Kidney glomerular epithelial cell (primary cell): ENCODE results near the gene SENP6.
A peak's percentile ranks its signal among the peaks of the same experiment; 100 is the strongest.
"Not testable (repeated sequence)": the region's sequence is repeated elsewhere in the genome, so short reads cannot be mapped to it uniquely, and the experiment has no call there.

ENCODE experiments used
- DNase-seq: peaks from one replicate; lab custom pipeline; 2025; lab: John Stamatoyannopoulos, UW

SENP6 gene

GRCh38 chr6:75601304-75602245 is at the start of gene SENP6:
Gene SENP6 (plus strand): TSS chr6:75601880. CDS start chr6:75602525, 645 bp downstream.
- DNase-seq = peak; percentile 48

GRCh38 chr6:75556240-75556639 is 45.4 kb upstream of the SENP6 start:
- DNase-seq = no peak

GRCh38 chr6:75557068-75557467 is 44.6 kb upstream of the SENP6 start:
- no peak for DNase-seq

- DNase-seq = peak; percentile 4
Measured at GRCh38 chr6:75563032-75563431, 38.6 kb upstream of the SENP6 start.

- DNase-seq = no peak
Measured at GRCh38 chr6:75566137-75566767, 35.4 kb upstream of the SENP6 start.

- no peak for DNase-seq
Measured at GRCh38 chr6:75568100-75568499, 33.6 kb upstream of the SENP6 start.

GRCh38 chr6:75568965-75569364 is 32.7 kb upstream of the SENP6 start:
- no peak for DNase-seq

GRCh38 chr6:75570671-75571070 is 31.0 kb upstream of the SENP6 start:
- DNase-seq = not testable (repeated sequence)

- no peak for DNase-seq
Measured at GRCh38 chr6:75572072-75572471, 29.6 kb upstream of the SENP6 start.

GRCh38 chr6:75579951-75580350 is 21.7 kb upstream of the SENP6 start:
- DNase-seq = no peak

GRCh38 chr6:75581231-75581630 is 20.4 kb upstream of the SENP6 start:
- DNase-seq = no peak

- DNase-seq = not testable (repeated sequence)
Measured at GRCh38 chr6:75584552-75584951, 17.1 kb upstream of the SENP6 start.

- no peak for DNase-seq
Measured at GRCh38 chr6:75588948-75589347, 12.7 kb upstream of the SENP6 start.

GRCh38 chr6:75590370-75590769 is 11.3 kb upstream of the SENP6 start:
- no peak for DNase-seq

- DNase-seq = not testable (repeated sequence)
Measured at GRCh38 chr6:75596380-75596779, 5.3 kb upstream of the SENP6 start.

- DNase-seq = no peak
Measured at GRCh38 chr6:75600768-75601167, 912 bp upstream of the SENP6 start.

- DNase-seq = peak; percentile 23
Measured at GRCh38 chr6:75602246-75603105, 796 bp downstream of the SENP6 start.

GRCh38 chr6:75603106-75603420 is 1.4 kb downstream of the SENP6 start:
- DNase-seq = peak; percentile 9

GRCh38 chr6:75604294-75604693 is 2.6 kb downstream of the SENP6 start:
- no peak for DNase-seq

- DNase-seq = no peak
Measured at GRCh38 chr6:75605635-75606034, 4.0 kb downstream of the SENP6 start.

- DNase-seq = no peak
Measured at GRCh38 chr6:75608304-75608703, 6.6 kb downstream of the SENP6 start.

- no peak for DNase-seq
Measured at GRCh38 chr6:75608956-75609533, 7.4 kb downstream of the SENP6 start.
